GM10847 (cell line): Measurements from ENCODE around the gene HCFC2.

Experiments used
- POLR2A ChIP-seq: IDR thresholded peaks from 2 replicates; pipeline ENCODE4 v1.6.1; 2011; ENCODE audit not compliant: insufficient read length; ENCODE audit errors: extremely low read depth

The HCFC2 gene

DNA sequence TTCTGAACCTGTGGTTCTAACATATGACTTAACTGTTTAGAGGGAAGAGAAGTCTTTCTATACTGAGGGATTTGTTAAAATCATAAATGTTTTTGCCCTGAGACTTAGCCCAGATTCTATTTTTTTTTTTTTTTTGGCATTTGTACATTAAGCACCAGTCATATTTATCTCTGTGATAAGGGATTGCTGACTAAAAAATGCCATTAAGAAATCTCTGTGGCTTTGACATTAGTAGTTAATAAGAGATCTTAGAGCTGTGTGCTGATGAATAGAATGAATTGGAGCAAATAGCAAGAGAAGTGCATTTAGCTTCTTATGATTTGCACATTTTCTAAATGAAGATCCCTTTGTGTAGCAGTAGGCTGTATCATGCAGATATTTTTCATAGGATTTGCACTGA lies 41.1 kb downstream of the HCFC2 start:
- TF ChIP-seq POLR2A, result no peak

DNA sequence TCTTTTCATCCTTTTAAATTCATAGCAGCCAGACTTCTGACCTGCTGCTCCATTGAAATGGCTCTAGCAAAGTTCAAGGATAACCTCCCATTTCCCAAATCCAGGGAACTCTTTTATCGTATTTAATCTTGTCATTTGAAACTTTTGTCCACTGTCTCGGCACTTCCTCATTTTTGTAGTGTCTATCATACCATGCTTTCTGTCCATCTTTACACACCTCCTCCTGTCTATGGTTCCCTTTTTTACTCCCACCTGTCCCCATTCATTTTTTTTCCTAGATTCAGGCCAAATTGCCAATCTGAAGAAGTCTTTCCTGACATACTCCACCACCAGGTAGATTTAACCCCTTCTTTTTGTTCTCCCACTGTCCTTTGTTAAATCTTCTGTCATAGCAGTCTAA lies 42.6 kb downstream of the HCFC2 start:
- TF ChIP-seq POLR2A, result no peak

DNA sequence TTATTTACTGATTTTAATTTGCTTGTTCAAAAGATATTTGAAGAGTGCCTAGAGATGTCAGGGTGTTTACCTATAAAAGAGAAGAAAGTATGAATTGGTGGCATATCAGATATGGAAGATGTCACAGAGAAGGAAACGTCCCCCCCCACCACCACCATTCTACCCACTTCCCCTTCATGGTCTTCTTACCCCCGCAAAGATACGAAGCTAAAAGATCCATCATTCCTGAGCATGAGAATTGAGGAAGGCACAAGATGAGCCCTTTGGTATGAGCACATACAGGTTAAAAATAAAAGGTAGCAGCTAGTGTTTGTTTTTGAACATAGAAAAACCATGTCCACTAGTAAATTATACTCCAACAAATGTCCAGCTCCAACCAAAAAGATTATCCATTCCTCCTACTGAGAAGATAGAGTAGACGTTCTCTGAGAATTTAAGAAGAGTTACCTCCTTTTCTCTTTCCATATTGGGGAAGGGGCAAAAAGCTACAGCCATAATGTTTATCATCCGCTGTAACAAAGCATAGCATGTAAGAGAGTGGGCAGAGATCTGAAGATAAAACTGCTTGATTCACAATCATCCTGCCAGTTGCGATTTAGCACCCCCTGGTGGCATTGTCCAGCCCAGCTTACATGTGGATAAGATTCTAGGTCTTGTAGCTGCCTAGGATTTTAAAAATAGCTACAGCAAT lies 44.6 kb downstream of the HCFC2 start:
- no peak for TF ChIP-seq POLR2A

DNA sequence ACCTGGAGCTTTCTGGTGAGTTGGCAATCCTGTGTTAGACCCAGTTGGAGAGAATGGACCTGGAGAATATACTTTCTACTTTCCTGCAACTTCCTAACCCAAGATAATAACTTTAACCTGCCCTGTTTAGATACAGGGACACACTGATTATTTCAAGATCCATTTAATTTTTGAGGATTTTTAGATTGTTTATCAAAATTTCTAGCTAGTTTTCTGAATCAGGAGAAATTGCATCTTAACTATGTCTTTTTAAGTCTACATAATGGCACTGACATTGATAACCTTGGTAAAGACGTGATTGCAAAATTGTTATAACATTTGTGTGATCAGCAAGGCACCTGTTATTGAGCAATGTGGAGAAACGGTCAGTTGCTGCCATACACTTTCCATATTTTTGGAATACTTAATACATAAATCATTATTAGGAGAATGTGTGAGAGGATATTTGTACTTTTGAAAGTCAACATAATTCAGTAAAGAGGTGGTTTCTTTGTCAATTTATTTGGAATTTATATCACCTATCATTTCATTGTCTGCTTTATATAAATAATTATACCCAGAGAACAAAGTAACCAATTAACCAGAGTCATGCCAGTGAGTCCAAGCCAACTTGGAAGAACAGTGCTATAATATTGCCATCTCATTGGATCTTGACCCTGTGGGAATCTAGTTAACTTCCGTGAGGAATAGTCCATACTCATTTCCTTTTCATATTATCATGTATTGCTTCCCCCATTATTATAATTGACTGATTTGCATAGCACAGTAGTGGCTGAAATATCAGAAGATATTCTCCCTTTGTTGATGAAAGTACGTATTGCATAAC lies 45.3 kb downstream of the HCFC2 start:
- TF ChIP-seq POLR2A, result no peak

DNA sequence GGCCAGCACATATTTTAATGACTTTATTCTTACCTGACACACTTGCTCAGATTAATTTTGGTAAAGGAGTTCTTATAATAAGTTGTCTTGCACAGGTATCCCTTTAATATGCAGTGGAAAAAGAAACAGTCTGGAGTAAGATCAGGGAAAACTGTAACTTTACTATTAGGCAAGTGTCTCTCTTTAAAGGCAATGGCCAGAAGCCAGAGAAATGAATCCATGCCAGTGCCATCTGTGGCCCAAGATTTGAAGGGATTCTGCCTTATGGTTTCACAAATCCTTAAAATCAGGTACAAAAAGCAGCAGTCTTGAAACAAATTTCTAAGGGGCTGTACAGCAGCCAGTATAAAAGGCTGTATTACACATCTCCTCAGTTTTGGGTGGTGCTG lies 51.2 kb downstream of the HCFC2 start:
- no peak for TF ChIP-seq POLR2A

DNA sequence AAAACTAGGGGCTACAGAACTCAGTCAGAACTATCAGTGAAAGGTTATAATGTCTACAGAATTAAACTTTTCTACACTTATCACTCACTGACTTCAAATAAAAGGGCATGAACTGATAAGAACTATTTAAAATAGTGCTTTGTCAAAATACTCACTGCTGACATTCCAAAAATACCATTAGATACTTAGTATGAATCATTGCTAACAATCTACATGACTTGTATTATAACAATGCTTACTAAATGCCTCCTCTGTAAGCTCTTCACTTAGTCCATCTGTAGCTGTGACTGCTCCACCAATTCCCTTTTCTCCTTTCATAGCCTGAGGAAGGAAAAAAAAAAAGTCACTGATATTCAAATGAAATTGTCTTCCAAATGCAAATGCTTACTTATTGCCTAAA lies 56.7 kb downstream of the HCFC2 start:
- TF ChIP-seq POLR2A, result no peak

DNA sequence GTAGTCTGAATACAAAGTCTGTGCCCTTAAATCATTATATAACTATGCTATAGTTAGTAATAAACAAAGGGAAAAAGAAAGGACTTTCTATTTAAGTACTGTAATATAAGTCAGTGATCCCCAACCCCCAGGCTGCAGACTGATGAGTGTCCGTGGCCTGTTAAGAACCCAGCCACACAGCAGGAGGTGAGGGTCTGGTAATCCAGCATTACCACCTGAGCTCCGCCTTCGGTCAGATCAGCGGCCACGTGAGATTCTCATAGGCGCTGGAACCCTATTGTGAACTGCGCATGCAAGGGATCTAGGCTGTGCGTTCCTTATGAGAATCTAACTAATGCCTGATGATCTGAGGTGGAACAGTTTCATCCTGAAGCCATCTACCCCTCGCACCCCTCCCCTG lies 58.0 kb downstream of the HCFC2 start:
- no peak for TF ChIP-seq POLR2A

DNA sequence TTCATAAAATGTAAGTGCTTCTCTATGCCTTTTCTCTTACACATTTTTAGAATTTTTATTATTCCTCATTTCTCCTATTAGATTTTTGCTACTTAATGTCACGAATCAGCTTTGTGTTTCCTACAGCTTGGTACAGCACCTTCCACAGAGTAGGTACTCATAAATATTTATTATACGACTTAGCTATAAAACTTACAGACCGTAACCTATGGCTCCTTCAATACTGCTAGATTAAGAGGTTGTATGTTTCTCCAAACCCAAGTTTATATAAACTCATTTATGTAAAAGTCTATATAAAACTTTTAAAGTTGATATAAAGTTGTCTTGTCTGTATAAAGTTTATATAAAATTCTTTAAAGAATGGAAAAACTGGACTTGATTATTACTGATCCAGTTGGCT lies 62.2 kb downstream of the HCFC2 start:
- TF ChIP-seq POLR2A, result no peak

DNA sequence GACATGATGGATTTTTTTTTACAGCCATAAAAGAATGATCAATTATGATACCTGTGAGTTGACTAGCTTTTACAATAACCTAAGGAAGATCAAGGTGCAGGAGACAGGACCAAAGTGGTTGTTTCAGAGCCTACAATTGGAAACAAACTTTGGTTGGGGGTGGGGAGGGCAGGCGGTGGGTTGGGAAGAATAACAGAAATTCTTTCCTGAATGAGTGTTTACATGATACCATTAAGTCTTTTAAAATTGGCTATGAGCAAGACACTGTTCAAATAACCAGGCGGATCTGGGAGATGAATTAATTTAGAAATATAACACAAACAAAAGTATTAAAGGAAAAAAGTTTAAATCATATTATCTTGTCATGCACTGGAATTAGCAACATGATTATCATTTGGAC lies 66.4 kb downstream of the HCFC2 start:
- no peak for TF ChIP-seq POLR2A

DNA sequence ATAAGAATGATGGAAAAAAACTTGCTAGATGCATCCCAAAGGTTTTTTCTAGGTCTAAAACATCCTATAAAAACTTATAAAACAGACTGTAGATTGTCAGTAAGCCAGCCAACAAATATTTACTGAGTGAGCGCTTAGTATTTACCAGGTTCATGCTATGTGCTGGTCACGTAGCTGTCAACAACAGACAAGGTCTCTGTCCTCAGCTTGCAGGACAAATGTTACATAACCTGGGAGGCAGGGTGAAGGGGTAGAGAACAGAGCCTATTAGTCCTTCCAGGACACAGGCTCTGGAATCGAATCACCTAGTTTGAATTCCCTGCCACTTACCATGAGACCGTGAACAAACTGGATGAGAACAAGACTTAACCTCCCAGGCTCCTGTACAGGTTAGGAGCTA lies 67.3 kb downstream of the HCFC2 start:
- no peak for TF ChIP-seq POLR2A

DNA sequence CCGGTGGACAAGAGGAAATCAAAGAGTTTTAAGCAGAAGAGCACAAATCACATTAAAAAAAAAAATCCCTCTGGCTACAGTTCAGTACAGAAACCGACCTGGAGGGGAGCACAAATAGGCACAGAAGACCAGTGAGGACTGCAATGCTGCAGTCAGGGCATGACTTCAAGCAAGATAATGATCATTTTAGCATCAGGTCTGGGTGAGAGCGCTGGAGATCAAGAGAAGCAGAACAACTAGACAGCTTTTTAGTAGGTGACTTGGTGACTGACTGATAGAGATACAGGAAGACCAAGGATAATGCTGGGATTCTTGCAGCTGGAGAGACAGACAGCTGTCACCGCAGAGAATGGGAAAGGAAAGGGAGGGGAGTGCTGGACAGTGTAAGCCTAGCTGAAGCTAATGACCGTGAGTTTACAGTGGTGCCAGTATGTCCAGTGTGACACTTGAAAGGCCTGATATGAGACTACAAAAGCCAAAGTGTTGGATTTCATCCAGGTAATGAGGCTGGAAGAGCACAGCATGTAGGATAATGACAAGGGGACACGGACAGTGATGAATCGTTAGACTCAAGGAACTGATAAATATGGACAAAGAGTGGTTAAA lies 68.1 kb downstream of the HCFC2 start:
- TF ChIP-seq POLR2A, result no peak

DNA sequence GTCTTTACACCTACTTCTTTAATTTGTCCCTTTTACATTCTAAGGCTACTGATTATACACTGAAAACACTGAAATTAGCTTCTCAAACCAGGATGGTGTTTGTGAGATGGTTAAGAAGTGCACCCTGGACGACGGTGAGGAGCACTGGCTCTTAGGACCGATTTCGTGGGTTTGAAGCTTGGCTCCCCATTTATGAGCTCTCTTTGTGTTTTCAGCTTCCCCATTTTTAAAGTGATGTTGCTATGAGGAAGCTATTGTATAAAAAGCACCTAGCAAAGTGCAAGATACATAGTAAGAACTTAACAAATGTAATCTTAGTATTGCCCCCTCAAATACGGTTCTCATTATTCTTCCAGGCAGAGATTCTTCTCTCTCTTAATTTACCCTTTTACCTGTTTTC lies 69.0 kb downstream of the HCFC2 start:
- no peak for TF ChIP-seq POLR2A

DNA sequence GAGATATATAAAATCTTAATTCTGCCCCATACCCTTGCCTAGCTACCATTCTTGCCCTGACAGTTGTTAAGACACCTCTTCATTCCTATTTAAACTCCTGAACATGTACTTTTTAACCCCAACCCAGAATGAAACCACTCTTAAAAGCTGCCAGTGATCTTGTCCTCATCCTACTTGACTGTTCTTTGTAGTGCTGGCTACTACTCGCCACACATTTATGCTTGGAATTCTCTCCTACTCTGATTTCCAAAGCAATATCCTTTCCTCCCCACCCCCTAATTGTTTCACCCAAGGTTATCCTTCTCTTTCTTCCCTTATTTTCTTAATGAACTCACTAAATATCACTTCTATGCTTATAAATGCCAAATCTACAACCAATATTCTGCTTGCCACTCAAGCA lies 69.5 kb downstream of the HCFC2 start:
- no peak for TF ChIP-seq POLR2A

DNA sequence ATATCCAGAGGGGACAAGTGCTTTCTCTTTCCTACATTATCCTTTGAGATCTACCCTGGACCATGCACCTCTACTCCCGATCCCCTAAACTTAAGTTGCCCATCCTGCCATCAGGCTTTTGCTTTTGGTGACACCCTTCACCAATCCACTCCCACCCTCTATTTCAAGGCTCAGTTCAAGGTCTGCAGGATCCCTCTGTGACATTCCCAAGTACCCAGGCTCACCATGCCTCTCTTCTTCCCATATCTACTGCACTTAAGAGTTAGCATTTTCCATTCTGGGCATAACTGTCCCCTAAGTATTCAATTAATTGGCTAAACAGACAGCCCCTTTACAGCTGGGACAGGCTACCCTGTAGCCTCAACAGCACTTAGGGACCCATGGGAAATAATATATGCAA lies 70.6 kb downstream of the HCFC2 start:
- TF ChIP-seq POLR2A, result no peak

DNA sequence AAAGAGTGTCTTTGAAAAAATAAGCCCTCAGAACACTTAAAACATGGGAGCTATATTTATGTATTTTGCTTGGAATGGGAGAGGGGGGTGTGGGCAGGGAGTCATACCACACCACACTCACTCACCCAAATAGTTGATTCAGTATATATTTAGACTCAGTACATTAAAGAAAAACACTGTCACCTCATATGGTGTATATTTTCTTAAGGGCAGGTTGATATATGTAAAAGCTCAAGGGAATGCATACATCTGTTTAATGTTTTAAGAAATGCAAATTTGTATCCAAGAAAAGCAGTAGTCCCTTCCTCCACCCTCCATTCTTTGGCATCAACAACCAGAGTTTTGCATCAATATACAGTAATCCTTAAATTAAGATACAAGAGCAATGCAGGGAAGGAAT lies 72.2 kb downstream of the HCFC2 start:
- TF ChIP-seq POLR2A, result no peak
